ENCODE data around the gene PACS1.

Gene PACS1

DNA sequence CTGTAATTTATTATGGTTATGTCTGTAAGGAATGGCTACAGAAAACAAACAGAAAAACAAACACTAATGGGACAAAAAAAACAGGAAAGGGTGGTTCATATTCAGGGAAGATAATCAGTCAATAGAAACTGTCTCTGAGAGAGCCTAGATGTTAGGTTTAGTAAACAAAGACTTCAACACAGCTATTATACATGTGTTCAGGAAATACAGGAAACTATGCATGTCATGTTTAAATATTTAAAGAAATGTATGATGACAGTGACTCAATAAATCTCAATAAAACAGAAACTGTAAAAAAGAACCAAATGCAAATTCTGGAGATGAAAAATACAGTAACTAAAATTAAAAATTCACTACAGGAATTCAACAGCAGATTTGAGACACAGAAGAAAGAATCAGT lies 76.0 kb downstream of the PACS1 start:
- DNase-seq: no peak

GRCh38 chr11:66146940-66147339 lies 76.9 kb downstream of the PACS1 start:
- DNase-seq: no peak

DNA sequence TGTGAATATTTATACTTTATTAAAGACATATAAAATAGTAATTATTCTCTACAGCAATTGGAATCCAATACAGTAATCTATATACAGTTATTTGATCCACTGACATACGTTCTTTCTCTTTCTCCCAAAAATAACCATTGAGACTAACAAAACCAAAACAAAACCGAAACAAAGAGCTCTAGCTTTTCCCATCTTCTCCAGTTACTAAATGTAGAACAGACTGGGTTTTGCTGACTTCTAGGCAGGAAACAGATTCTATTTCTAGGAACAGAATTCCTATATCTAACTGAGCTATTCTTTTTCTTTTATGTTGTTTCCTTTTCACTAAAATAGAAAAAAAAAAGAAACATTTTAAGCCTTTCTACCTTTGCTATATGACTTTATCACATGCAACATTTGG lies 80.1 kb downstream of the PACS1 start:
- no peak for DNase-seq

GRCh38 chr11:66150725-66151124 lies 80.7 kb downstream of the PACS1 start:
- DNase-seq: no peak

GRCh38 chr11:66151273-66151672 lies 81.2 kb downstream of the PACS1 start:
- no peak for DNase-seq

GRCh38 chr11:66154109-66154508 lies 84.0 kb downstream of the PACS1 start:
- DNase-seq: no peak

DNA sequence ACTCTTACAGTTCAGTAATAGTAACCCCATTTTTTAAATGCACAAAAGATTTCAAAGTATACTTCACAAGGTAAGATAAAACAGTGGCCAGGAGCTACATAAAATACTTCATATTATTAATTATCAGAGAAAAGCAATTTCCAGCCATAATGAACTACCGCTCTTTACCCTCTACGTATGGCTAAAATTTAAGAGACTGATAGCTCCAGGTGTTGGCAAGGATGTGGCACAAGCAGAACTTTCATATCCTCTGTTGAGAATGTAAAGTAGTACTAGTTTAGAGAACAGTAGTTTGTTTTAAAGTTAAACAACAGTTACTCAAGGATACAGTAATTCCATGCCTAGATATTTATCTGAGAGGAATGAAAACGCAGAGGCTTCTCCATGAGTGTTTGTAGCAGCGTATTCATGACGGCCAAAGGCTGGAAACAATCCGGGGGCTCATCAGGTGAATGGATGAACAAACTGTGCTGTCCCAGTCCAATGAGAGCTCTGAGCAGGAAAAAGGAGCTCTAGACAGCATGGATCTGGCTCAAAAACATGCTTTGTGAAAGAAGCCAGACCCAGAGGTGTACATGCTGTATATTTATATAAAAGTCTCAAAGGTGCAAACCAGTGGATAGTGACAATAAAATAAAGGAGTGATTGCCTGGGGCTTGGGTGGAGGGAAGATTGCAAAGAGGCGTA lies 85.5 kb downstream of the PACS1 start:
- DNase-seq: no peak

- DNase-seq: no peak
Observed at GRCh38 chr11:66157182-66157864, 87.3 kb downstream of the PACS1 start.

DNA sequence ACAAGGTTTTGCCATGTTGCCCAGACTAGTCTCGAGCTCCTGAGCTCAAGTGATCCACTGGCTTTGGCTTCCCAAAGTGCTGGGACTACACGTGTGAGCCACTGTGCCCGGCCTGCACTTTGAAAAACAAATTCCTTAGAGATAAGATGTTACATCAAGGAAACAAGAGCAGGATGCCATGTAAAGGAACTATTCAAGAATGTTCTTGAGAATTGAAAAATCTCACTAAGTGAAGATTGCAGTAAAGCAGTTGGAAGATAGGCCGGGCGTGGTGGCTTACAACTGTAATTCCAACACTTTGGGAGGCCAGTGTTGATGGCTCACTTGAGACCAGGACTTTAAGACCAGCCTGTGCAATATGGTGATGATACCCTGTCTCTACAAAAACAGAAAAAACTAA lies 88.1 kb downstream of the PACS1 start:
- DNase-seq: no peak

DNA sequence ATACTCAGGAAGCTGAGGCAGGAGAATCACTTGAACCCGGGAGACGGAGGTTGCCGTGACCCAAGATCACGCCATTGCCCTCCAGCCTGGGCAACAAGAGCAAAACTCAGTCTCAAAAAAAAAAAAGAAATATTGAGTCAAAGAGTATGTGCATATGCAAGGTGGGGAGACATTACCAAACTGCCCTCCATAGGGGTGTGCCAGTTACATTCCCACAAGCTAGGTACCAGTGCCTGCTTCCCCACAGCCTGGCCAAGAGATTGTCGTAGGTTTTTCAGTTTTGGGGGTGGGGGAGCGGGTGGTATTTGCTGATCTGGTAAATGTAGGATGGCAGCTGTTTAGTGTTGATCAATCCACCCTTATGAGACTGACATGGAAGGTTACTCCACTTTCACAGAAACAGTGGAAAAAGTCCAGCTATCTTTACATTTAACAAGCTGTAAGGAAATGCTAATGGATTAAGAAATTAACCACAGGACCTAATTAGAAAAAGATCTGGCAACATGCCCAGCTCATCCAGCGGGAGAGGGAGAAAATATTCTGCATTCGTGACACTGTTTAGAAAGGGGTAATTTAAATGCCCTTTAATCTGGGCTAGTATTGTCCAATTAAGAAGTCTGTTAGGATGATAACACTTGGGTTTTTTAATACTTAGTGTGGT lies 89.4 kb downstream of the PACS1 start:
- DNase-seq: no peak

- no peak for DNase-seq
Observed at GRCh38 chr11:66160709-66161108, 90.6 kb downstream of the PACS1 start.

DNA sequence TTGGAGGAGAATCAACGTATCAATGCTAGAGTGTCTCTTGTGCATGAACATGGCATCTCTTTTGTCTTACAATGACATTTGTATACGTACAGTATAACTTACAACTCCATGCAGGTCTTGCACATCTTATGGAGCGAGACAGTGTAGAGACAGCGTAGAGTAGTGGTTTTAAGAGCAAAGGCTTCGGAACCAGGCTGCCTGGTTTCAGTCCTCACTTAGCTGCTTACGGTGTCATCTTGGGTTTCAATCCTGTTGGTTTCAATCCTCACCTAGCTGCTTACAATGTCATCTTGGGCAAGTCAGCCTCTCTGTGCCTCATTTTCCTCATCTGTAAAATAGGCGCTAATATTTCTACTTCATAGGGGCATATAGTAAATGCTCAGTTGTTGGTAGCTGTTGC lies 98.2 kb downstream of the PACS1 start:
- no peak for DNase-seq

GRCh38 chr11:66172146-66172545 lies 102.1 kb downstream of the PACS1 start:
- DNase-seq: no peak

DNA sequence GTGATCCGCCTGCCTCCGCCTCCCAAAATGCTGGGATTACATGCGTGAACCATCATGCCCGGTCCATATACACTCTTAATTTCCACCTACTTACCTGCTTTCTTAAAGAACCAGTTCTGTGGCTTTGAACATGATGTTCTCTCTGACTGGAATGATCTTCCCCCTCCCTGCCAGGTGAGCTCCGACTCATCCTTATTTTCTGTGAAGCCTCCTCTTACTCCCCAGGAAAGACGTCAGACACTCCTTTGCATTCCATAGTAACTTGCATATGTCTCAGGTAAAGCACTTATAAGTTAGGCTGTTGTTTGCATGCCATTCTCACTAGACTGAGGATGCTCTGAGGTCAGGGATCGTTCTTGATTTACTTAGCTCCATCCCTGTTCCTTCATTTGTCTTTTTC lies 106.6 kb downstream of the PACS1 start:
- no peak for DNase-seq

- DNase-seq: no peak
Observed at GRCh38 chr11:66178183-66178582, 108.1 kb downstream of the PACS1 start.

GRCh38 chr11:66178871-66179270 lies 108.8 kb downstream of the PACS1 start:
- no peak for DNase-seq

- no peak for DNase-seq
Observed at GRCh38 chr11:66181632-66182315, 111.7 kb downstream of the PACS1 start.

DNA sequence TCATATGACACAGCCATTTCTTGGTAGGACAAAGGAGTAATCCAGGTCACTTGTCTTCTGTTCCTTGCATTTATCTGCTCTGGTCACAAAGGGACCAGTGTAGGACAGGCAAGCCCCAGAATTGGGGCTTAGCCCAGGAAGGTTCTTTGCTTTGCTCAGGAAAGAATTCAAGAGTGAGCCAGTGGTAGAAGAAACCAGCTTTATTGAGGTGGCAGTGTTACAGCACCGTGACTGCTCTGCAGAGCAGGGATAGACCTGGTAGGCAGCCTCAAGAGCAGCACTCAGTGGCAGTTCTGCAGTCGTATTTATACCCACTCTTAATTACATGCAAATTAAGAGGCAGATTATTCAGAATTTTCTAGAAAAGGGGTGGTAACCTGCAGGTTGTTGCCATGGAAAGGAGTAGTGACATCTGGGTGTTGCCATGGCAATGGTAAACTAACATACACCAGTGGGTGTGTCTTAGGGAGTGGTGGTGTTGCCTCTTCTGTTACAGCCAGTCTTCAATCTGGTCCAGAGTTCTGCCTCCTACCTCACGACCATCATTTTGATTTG lies 113.5 kb downstream of the PACS1 start:
- no peak for DNase-seq

DNA sequence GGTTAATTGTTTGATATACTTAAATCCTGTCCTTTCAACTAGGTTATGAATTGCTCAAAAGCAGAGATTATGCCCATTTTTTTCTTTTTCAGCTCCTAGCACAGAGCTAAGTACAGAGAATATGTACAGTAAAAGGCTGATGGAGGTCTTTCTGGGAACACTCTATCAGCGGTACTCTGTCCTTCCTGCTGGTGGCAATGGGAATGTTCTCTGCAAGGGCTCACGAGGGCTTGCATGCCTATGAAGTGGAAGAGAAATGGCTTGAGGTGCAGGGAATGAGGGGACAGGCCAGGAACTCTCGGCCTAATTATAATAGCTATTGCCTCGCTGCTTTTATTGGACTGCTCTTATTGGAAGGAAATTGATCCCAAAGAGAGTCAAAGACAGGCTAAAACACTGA lies 114.7 kb downstream of the PACS1 start:
- no peak for DNase-seq

DNA sequence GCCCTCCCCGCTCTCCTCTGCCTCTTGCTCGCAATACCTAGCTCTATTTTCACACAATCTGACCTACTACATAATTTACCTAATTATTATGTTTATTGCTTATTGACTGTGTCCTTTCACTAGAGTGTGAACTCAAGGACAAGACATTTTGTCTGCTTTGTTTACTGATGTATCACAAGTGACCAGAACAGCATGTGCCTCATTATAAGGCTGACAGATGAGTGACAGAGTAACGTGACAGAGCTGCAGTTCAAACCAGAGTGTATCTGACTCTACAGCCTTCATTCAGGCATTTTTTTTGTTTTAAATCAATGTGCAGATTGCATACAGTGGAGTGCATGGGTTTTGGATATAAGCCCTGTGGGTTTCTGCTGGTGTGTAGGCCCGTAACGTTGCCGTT lies 116.4 kb downstream of the PACS1 start:
- DNase-seq: no peak

GRCh38 chr11:66187453-66187852 lies 117.4 kb downstream of the PACS1 start:
- no peak for DNase-seq

GRCh38 chr11:66188580-66188979 lies 118.5 kb downstream of the PACS1 start:
- no peak for DNase-seq

- no peak for DNase-seq
Observed at GRCh38 chr11:66189031-66189745, 119.1 kb downstream of the PACS1 start.

Measured in GOT3 (cell line).